ENCODE data around the gene ZNF559.

The ZNF559 gene

DNA sequence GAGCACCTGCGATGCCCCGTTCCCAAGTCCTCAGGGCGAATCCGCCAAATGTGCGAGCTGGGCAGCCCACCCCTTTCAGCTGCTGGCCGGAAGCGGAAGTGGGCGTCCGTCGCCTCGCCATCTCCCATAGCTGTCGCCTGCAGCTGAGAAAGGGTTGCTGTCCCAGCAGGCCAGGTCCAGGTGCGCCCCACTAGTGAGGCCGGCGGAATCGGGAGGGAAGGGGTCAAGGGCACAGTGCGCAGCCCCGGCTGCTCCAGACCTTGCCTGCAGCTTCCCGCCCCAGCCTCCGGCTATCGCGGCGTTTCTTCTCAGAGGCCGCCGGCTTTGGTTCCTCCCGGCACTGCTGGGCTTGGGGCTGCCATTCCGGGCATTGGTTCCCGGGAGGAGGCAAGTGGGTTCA, 38.9 kb downstream of the ZNF559 start, which contains the start of gene ZNF177:
TSS of gene ZNF177 (plus strand) at position 109 of the 400 bp plus-strand sequence. CDS start 15,299 bp downstream, outside the sequence.
- Histone ChIP-seq H3K4me2 (ENCODE audit: low read length) (peak within 1 kb of the TSS; percentile 75), H3K4me1 (ENCODE audit: control insufficient read depth, insufficient read depth, low read length) (no peaks in the 10 kb centered on the region), H3K4me3 (ENCODE audit: low read length) (peak within 1 kb of the TSS; percentile 64), H3K36me3 (ENCODE audit: insufficient read depth, low read length) (no peaks in the 10 kb centered on the region), H3K9ac (ENCODE audit: low read depth, low read length) (peak within 1 kb of the TSS; percentile 10), H3K9me3 (replicated peaks; ENCODE audit: low read length) (peaks cover 15% of the 10 kb centered on the region), H3K27me3 (ENCODE audit: control insufficient read depth, insufficient read depth, low read length) (no peaks in the 10 kb centered on the region)

DNA sequence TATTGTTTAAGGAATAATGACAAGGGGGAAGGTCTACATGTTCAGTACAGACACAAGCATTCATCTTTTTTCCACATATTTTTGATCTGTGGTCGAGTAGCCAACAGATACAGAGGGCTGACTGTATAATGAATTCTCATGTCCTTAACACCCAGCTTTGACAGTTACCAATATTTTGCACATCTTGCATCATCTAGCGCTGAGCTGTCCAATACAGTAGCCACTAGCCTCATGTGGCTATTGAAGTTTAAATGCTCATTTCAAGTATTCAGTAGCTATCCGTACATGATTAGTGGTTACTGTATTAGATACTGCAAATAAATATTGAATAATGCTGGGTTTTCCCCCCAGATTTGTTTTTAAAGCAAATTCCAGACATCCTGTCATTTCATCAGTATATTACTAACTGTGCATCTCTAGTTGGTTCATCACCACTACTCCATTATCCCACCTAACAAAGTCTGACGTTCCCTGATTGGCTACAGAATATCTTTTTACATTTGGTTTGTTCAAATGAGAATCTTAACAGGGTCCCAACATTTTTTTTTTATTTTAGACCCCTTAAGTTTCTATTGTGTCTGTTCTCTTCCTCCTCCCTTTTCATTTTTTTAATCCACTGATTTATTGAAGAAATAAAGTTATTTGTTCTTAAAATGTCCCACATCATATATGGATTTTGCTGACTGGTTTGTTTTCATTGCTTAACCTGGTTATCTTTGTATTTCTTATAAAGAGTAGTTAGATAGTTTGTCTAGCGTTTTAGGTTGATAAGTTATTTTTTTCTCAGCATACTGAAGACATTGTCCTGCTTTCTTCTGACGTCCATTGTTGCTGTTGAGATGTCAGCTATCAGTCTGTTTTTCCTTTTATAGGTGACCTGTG, 47.0 kb downstream of the ZNF559 start:
- peaks cover 11% of the 10 kb centered on the region for H3K36me3 ChIP-seq (ENCODE audit: insufficient read depth, low read length)
- no peak overlapping the region for H3K4me3 ChIP-seq (ENCODE audit: low read length)
- H3K9ac ChIP-seq (ENCODE audit: low read depth, low read length) = no peak overlapping the region
- no peaks in the 10 kb centered on the region for H3K4me1 ChIP-seq (ENCODE audit: control insufficient read depth, insufficient read depth, low read length)
- H3K9me3 ChIP-seq (replicated peaks; ENCODE audit: low read length) = peaks cover 6% of the 10 kb centered on the region
- H3K4me2 ChIP-seq (ENCODE audit: low read length) = no peak overlapping the region
- no peaks in the 10 kb centered on the region for H3K27me3 ChIP-seq (ENCODE audit: control insufficient read depth, insufficient read depth, low read length)

DNA sequence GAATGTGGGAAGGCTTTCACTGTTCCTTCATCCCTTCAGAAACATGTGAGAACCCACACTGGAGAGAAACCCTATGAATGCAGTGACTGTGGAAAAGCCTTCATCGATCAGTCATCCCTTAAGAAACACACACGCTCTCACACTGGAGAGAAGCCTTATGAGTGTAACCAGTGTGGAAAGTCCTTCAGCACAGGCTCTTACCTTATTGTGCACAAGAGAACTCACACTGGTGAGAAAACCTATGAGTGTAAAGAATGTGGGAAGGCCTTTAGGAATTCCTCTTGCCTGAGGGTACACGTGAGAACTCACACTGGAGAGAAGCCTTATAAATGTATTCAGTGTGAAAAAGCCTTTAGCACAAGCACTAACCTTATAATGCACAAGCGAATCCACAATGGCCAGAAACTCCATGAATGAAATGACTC, 57.4 kb downstream of the ZNF559 start:
- H3K4me1 ChIP-seq (ENCODE audit: control insufficient read depth, insufficient read depth, low read length) = no peaks in the 10 kb centered on the region

More for the DNA sequence above, 57.4 kb downstream of the ZNF559 start:
- H3K27me3 ChIP-seq (ENCODE audit: control insufficient read depth, insufficient read depth, low read length) = no peaks in the 10 kb centered on the region
- no peak overlapping the region for H3K4me3 ChIP-seq (ENCODE audit: low read length)
- peaks cover 92% of the 10 kb centered on the region for H3K36me3 ChIP-seq (ENCODE audit: insufficient read depth, low read length)
- H3K9ac ChIP-seq (ENCODE audit: low read depth, low read length) = no peak overlapping the region
- no peak overlapping the region for H3K4me2 ChIP-seq (ENCODE audit: low read length)
- peaks cover 86% of the 10 kb centered on the region for H3K9me3 ChIP-seq (replicated peaks; ENCODE audit: low read length)

Data from skeletal muscle satellite cell (primary cell).